Gastrocnemius medialis (tissue), 4 donors: ENCODE data around the gene LRSAM1.

Experiments used
- CTCF ChIP-seq, 5 experiments: fragments of 450-650 bp in 3 of 5; fragments of 200-600 bp in 2 of 5; sonication (generic) in 2 of 5; IDR thresholded peaks in 4 of 5; conservative IDR thresholded peaks in 1 of 5; 1 replicate in 4 of 5; 2 replicates in 1 of 5; pipeline ENCODE4 v1.5.1; 2016 to 2019; ENCODE audit warnings: antibody characterized with exemption in 5 of 5, mild to moderate bottlenecking in 3 of 5, moderate library complexity in 3 of 5
- POLR2A ChIP-seq, 2 donors: fragments of 450-650 bp; IDR thresholded peaks; one replicate each; pipeline ENCODE4 v1.6.1; 2017; ENCODE audit warnings: antibody characterized with exemption in 2 of 2, mild to moderate bottlenecking in 2 of 2, moderate library complexity in 2 of 2

- no peak for TF ChIP-seq CTCF (IDR thresholded peaks at IDR 0.05 in 4 of 5, conservative IDR thresholded peaks at IDR 0.05 in 1 of 5)
- no peak for TF ChIP-seq POLR2A (IDR thresholded peaks at IDR 0.05)
Observed at GRCh38 chr9:127451858-127452656, 747 bp downstream of the LRSAM1 start.
